GM12878 (cell line): ENCODE measurements around the gene GPALPP1. TPM values are rescaled to one million over a fixed set of nuclear protein-coding genes. Genes with fewer than 3 reads are reported as not detected.

ENCODE experiments used
- ATAC-seq: fragments of 200-7000 bp; cut with Tn5 transposase; 3 replicates; pipeline ENCODE4 v1.9.1; 2020; ENCODE audit warnings: mild to moderate bottlenecking, moderate library complexity
- BruUV-seq: library from RNA; stranded (reverse); fragments of 400-500 nt; replicated peaks from 2 replicates; lab custom pipeline; 2021; lab: Mats Ljungman, UMichigan
- CTCF ChIA-PET: fragments of 300-600 bp; sonication (Branson Sonifier 250); formaldehyde crosslinking; extraction: SDS; loops from one replicate; lab custom pipeline; 2021; ENCODE audit warnings: inconsistent platforms; lab: Yijun Ruan, JAX
- POLR2A ChIA-PET: fragments of 350-600 bp; formaldehyde crosslinking; extraction: SDS; loops from one replicate; lab custom pipeline; 2021; ENCODE audit warnings: inconsistent platforms; lab: Charles Lee
- RAD21 ChIA-PET: fragments of 300-600 bp; sonication (Branson Sonifier 250); formaldehyde crosslinking; loops from one replicate; lab custom pipeline; 2023; ENCODE audit warnings: antibody characterized with exemption; ENCODE audit not compliant: unreplicated experiment; lab: Charles Lee
- SMC1A ChIA-PET: fragments of 300-600 bp; sonication (Branson Sonifier 250); formaldehyde crosslinking; loops from one replicate; lab custom pipeline; 2023; ENCODE audit not compliant: unreplicated experiment, uncharacterized antibody; lab: Charles Lee
- DNase-seq: peaks from one replicate; pipeline ENCODE4 v3.0.0-alpha.2; 2011; ENCODE audit warnings: low read depth, low spot score
- FAIRE-seq: peaks from 3 replicates; lab custom pipeline; 2011; peaks lifted over from hg19 to GRCh38; lab: Jason Lieb, UNC
- H2AFZ ChIP-seq: 2 replicates; pipeline ENCODE4 v1.6.0; 2011; ENCODE audit warnings: low read depth, low read length, control low read depth; ENCODE audit not compliant: control insufficient read depth
- H3K27ac ChIP-seq: 2 replicates; pipeline ENCODE4 v1.5.1; 2011; ENCODE audit warnings: control low read depth; ENCODE audit not compliant: control insufficient read depth, insufficient read depth
- H3K27me3 ChIP-seq, 2 experiments: replicated peaks in 1 of 2; 2 replicates each; pipeline versions ENCODE4 v1.6.0 to v1.6.1; 2011; ENCODE audit warnings: low read length in 1 of 2; ENCODE audit not compliant: control insufficient read depth in 2 of 2, insufficient read depth in 2 of 2
- H3K36me3 ChIP-seq, 2 experiments: 2 replicates each; pipeline ENCODE4 v1.5.1; 2011; ENCODE audit warnings: low read length in 1 of 2; ENCODE audit not compliant: control insufficient read depth in 2 of 2, insufficient read depth in 2 of 2
- H3K4me1 ChIP-seq: 2 replicates; pipeline ENCODE4 v1.6.1; 2011; ENCODE audit warnings: mild to moderate bottlenecking, low read length, moderate library complexity, mixed read lengths; ENCODE audit not compliant: control insufficient read depth, insufficient read depth
- H3K4me2 ChIP-seq: 2 replicates; pipeline ENCODE4 v1.6.0; 2011; ENCODE audit warnings: control low read depth; ENCODE audit not compliant: control insufficient read depth, insufficient read depth
- H3K4me3 ChIP-seq: fragments of 200-600 bp; sonication (generic); 2 replicates; pipeline ENCODE4 v1.5.1; 2016
- H3K79me2 ChIP-seq: 2 replicates; pipeline ENCODE4 v1.6.0; 2011; ENCODE audit warnings: low read length; ENCODE audit not compliant: control insufficient read depth, insufficient read depth
- H3K9ac ChIP-seq: 2 replicates; pipeline ENCODE4 v1.8.0; 2011; ENCODE audit warnings: low read length, control low read depth, mixed read lengths; ENCODE audit not compliant: control insufficient read depth, insufficient read depth
- H3K9me3 ChIP-seq: replicated peaks from 3 replicates; pipeline ENCODE4 v1.5.1; 2011; ENCODE audit warnings: mild to moderate bottlenecking, low read length; ENCODE audit not compliant: control insufficient read depth, insufficient read depth
- H4K20me1 ChIP-seq: 2 replicates; pipeline ENCODE4 v1.6.0; 2011; ENCODE audit not compliant: control insufficient read depth, insufficient read depth
- BCL11A ChIP-seq: IDR thresholded peaks from 2 replicates; pipeline ENCODE4 v1.6.1; 2011; ENCODE audit warnings: low read depth, low read length
- CHD2 ChIP-seq: IDR thresholded peaks from 2 replicates; pipeline ENCODE4 v1.6.1; 2011; ENCODE audit warnings: low read depth, low read length, improper control_type of control experiment, borderline replicate concordance
- E2F4 ChIP-seq: IDR thresholded peaks from 2 replicates; pipeline ENCODE4 v1.6.1; 2012; ENCODE audit warnings: low read depth, low read length, improper control_type of control experiment
- EGR1 ChIP-seq, 2 experiments: IDR thresholded peaks; 1 replicate in 1 of 2; 2 replicates in 1 of 2; pipeline ENCODE4 v1.6.1; 2011 to 2012; ENCODE audit warnings: low read depth in 2 of 2, low read length in 2 of 2, borderline replicate concordance in 1 of 2, mild to moderate bottlenecking in 1 of 2, moderate library complexity in 1 of 2
- FOS ChIP-seq: IDR thresholded peaks from 3 replicates; pipeline ENCODE4 v1.6.1; 2011; ENCODE audit warnings: borderline replicate concordance; ENCODE audit not compliant: insufficient read length; ENCODE audit errors: extremely low read depth
- GATAD2B ChIP-seq: fragments of 450-650 bp; conservative IDR thresholded peaks from 2 replicates; pipeline ENCODE4 v1.6.1; 2017; ENCODE audit warnings: low read depth, mild to moderate bottlenecking, moderate library complexity
- IRF3 ChIP-seq: fragments of 450-650 bp; IDR thresholded peaks from 2 replicates; pipeline ENCODE4 v1.6.1; 2014; ENCODE audit warnings: mild to moderate bottlenecking
- MEF2A ChIP-seq: IDR thresholded peaks from 2 replicates; pipeline ENCODE4 v1.6.1; 2011; ENCODE audit warnings: low read depth, mild to moderate bottlenecking, low read length, moderate library complexity; ENCODE audit not compliant: insufficient read depth
- NR2C2 ChIP-seq: IDR thresholded peaks from 2 replicates; pipeline ENCODE4 v1.6.1; 2011; ENCODE audit warnings: borderline replicate concordance, low read depth; ENCODE audit not compliant: control insufficient read depth, insufficient read length
- POLR2AphosphoS5 ChIP-seq: IDR thresholded peaks from 2 replicates; pipeline ENCODE4 v1.6.1; 2011; ENCODE audit warnings: mild to moderate bottlenecking, low read length, inconsistent platforms
- SMAD5 ChIP-seq: IDR thresholded peaks from 2 replicates; pipeline ENCODE4 v1.6.1; 2016; ENCODE audit warnings: antibody characterized with exemption, low read depth
- SMC3 ChIP-seq: IDR thresholded peaks from 2 replicates; pipeline ENCODE4 v1.6.1; 2011; ENCODE audit warnings: low read length, improper control_type of control experiment, borderline replicate concordance
- SP1 ChIP-seq: IDR thresholded peaks from one replicate; pipeline ENCODE4 v1.6.1; 2011; ENCODE audit warnings: low read depth, low read length
- SUZ12 ChIP-seq: fragments of 200-600 bp; sonication (generic); IDR thresholded peaks from one replicate; pipeline ENCODE4 v1.6.1; 2018; ENCODE audit warnings: antibody characterized with exemption, mild to moderate bottlenecking; ENCODE audit not compliant: unreplicated experiment
- TCF7 ChIP-seq: IDR thresholded peaks from 2 replicates; pipeline ENCODE4 v1.6.1; 2014; ENCODE audit warnings: antibody characterized with exemption, borderline replicate concordance
- ZNF207 ChIP-seq: fragments of 450-650 bp; IDR thresholded peaks from 2 replicates; pipeline ENCODE4 v1.6.1; 2014; ENCODE audit warnings: antibody characterized with exemption, mild to moderate bottlenecking, borderline replicate concordance
- WGBS: methylation state at CpG from one replicate; pipeline ENCODE4 v1.1.6; 2016; ENCODE audit warnings: low lambda C conversion rate; ENCODE audit not compliant: insufficient replicate concordance, insufficient coverage; ENCODE audit errors: missing lambda C conversion rate; 5-methylcytosine and 5-hydroxymethylcytosine counted together
- in situ Hi-C: fragments of 300-500 bp; cut with MboI; formaldehyde crosslinking; loops from 9 replicates; pipeline ENCODE4 v1.14.3; 2018; ENCODE audit warnings: mixed read lengths
- intact Hi-C: fragments of 100-400 bp; cut with micrococcal nuclease; formaldehyde crosslinking; loops from one replicate; pipeline ENCODE4 v1.14.2; 2022; ENCODE audit not compliant: unreplicated experiment
- polyA plus RNA-seq, 11 experiments: library from polyadenylated mRNA; depleted of rRNA in 4 of 11; unstranded in 6 of 11; stranded (reverse) in 5 of 11; fragments of >200 nt; fragmentation: Nextera tagmentation in 4 of 11; fragmentation: Illumina TruSeq in 1 of 11; extraction: Ambion mirVana in 4 of 11; extraction: Trizol in 1 of 11; gene quantifications; 1 replicate in 1 of 11; 2 replicates in 10 of 11; pipeline versions ENCODE4 v1.2.1 to v1.2.3, GENCODE V29; 2011 to 2016; ENCODE audit warnings: inconsistent platforms in 2 of 11, missing spikeins in 2 of 11, low read depth in 1 of 11
- total RNA-seq, 4 experiments: library from RNA; depleted of rRNA in 3 of 4; stranded (reverse); fragments of >200 nt in 3 of 4; fragmentation: Illumina TruSeq in 1 of 4; extraction: Trizol in 1 of 4; gene quantifications; 2 replicates each; pipeline versions ENCODE4 v1.2.1 to v1.2.3, GENCODE V29; 2013 to 2021
- TF ChIP-seq, protein P1 (sequence below): fragments of 450-650 bp; formaldehyde crosslinking; IDR thresholded peaks from 2 replicates; pipeline ENCODE4 v1.4.0; 2022; ENCODE audit warnings: mild to moderate bottlenecking, moderate library complexity

The GPALPP1 gene
- total and polyA plus RNA-seq, 10 of the 15 experiments (the other 5 are each of a cell fraction or from before 2014, with no cell fraction given): 14.2 to 32.4 (median 27.9) TPM

DNA sequence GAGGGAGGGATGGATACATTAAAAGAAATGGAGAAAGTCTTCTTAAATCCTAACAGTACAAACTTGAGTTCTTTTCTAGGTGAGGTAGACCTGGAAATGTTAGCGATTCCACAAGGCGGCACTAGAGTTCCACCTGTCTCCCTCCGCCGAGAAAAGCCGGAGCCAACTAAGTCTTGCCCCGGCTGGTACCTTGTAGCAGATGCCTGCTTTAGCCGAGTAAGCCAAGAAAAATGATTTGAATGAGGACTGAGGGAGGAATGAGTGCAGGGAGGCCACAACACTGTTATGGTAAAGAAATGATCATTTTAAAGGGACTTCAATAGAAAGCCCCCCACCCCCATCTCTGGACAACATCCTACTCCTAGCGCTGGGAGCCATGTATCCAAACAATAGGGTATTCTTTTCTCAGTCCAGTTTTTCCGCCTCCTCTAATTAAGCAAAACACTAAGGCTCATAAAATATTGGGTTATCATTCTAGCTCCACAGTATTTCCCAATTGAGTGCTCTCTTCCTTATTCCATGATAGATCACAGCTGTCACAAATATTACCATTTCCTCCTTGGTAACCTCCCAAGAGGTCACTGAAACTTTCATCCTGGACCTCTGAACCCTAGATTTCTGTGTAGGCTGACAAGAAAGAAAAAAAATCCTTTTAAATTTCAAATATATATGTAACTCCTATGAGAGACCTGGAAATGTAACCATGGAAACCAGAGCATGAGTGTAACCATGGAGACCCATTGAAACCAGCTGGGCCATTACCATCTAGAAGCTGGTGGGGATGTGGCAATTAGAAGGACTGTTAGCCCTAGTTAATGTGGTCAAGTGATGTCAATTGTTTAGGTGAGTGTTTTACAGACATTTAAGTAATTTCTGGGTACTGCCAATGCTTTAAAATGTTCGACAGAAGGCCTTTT lies 58.3 kb downstream of the GPALPP1 start:
- H3K4me1 ChIP-seq: peaks cover 10% of the 10 kb centered on the region
- no peaks in the 10 kb centered on the region for H3K36me3 ChIP-seq
- in situ Hi-C loops: loop anchor here (5.0 kb wide), 2 partner anchors 230 to 260 kb away; no protein-coding TSS in a partner anchor
- H3K9me3 ChIP-seq: no peaks in the 10 kb centered on the region
- 19% methylated on average over 10 of the region's 10 CpGs for WGBS
- RAD21 ChIA-PET: interaction anchor here (0.8 to 5.2 kb wide), 16 partner anchors 10 to 565 kb away, joined by 3 to 63 read pairs (median 3); no protein-coding TSS in a partner anchor
- intact Hi-C loops: loop anchor here (1.0 to 5.0 kb wide), 5 partner anchors 75 to 440 kb away; partner anchors contain the start of gene GTF2F2
- no peaks in the 10 kb centered on the region for H3K79me2 ChIP-seq
- BruUV-seq: no TSS peak
- H2AFZ ChIP-seq: peak overlapping the region; percentile 57
- POLR2A ChIA-PET: interaction anchor here (1.0 kb wide), 1 partner anchor 204 kb away, joined by 4 read pairs; no protein-coding TSS in a partner anchor
- H4K20me1 ChIP-seq: no peaks in the 10 kb centered on the region
- no peak overlapping the region for H3K9ac ChIP-seq
- ATAC-seq (peak; percentile 96), DNase-seq (peak; percentile 24), FAIRE-seq (peak; percentile 96)
- H3K27ac ChIP-seq: no peak overlapping the region
- peak overlapping the region; percentile 10; the same call in 1 of the 2 replicates for H3K4me2 ChIP-seq
- SMC1A ChIA-PET: interaction anchor here (0.6 to 5.7 kb wide), 18 partner anchors 8 to 346 kb away, joined by 3 to 75 read pairs (median 4); no protein-coding TSS in a partner anchor
- peak overlapping the region; percentile 28; the same call in 1 of the 2 replicates for H3K4me3 ChIP-seq
- CTCF ChIA-PET: interaction anchor here (0.7 to 5.8 kb wide), 46 partner anchors 8 to 560 kb away, joined by 3 to 127 read pairs (median 4); partner anchors contain the start of gene GTF2F2
- H3K27me3 ChIP-seq: no peaks in the 10 kb centered on the region
- no peak for TF ChIP-seq SUZ12
- TF ChIP-seq EGR1 (IDR thresholded peaks at IDR 0.05; ENCODE audit: borderline replicate concordance in 1 of 2, low read depth in 2 of 2, low read length in 2 of 2): no peak
- peak; percentile 98 for TF ChIP-seq SMC3
- TF ChIP-seq FOS: no peak
- no peak for TF ChIP-seq NR2C2
- no peak for TF ChIP-seq ZNF207
- no peak for TF ChIP-seq CHD2
- TF ChIP-seq POLR2AphosphoS5: no peak
- TF ChIP-seq, protein P1, sequence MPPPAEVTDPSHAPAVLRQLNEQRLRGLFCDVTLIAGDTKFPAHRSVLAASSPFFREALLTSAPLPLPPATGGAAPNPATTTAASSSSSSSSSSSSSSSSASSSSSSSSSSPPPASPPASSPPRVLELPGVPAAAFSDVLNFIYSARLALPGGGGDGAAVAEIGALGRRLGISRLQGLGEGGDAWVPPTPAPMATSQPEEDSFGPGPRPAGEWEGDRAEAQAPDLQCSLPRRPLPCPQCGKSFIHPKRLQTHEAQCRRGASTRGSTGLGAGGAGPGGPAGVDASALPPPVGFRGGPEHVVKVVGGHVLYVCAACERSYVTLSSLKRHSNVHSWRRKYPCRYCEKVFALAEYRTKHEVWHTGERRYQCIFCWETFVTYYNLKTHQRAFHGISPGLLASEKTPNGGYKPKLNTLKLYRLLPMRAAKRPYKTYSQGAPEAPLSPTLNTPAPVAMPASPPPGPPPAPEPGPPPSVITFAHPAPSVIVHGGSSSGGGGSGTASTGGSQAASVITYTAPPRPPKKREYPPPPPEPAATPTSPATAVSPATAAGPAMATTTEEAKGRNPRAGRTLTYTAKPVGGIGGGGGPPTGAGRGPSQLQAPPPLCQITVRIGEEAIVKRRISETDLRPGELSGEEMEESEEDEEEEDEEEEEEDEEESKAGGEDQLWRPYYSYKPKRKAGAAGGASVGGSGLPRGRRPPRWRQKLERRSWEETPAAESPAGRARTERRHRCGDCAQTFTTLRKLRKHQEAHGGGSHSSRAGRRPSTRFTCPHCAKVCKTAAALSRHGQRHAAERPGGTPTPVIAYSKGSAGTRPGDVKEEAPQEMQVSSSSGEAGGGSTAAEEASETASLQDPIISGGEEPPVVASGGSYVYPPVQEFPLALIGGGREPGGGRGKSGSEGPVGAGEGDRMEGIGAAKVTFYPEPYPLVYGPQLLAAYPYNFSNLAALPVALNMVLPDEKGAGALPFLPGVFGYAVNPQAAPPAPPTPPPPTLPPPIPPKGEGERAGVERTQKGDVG (CRISPR knock-in tag): no peak
- no peak for TF ChIP-seq E2F4
- TF ChIP-seq MEF2A: no peak
- TF ChIP-seq SP1: no peak
- no peak for TF ChIP-seq GATAD2B
- no peak for TF ChIP-seq TCF7
- TF ChIP-seq IRF3: no peak
- TF ChIP-seq SMAD5: no peak
- TF ChIP-seq BCL11A: no peak
